ENCODE results near the gene ARSI. TPM values are rescaled to one million over a fixed set of nuclear protein-coding genes. Genes with fewer than 3 reads are reported as not detected.

The ARSI gene
- total and polyA plus RNA-seq, 7 donors, result 0.15 to 0.45 TPM; not detected in 5

GRCh38 chr5:150347003-150347402, 44.3 kb upstream of the ARSI start:
- no peak overlapping the region for H3K4me3 ChIP-seq
- H3K36me3 ChIP-seq (ENCODE audit: insufficient read depth in 1 of 2, low read depth in 1 of 2), result no peaks in the 10 kb centered on the region
- intact Hi-C loops (cut with DNase I), result no loop called here
- H3K4me1 ChIP-seq, result peaks cover 7% of the 10 kb centered on the region
- WGBS, 3 donors, result 85 to 92% (median 89%) methylated on average over 2 of the region's 2 CpGs
- no peak overlapping the region for H3K27ac ChIP-seq
- no peaks in the 10 kb centered on the region for H3K27me3 ChIP-seq (ENCODE audit: insufficient read depth in 3 of 3, low read length in 2 of 3)
- no peaks in the 10 kb centered on the region for H3K9me3 ChIP-seq
- TF ChIP-seq CTCF (IDR thresholded peaks at IDR 0.05), result no peak
- ATAC-seq, result no peak
- DNase-seq, result no peak

GRCh38 chr5:150346592-150346991, 43.9 kb upstream of the ARSI start:
- TF ChIP-seq CTCF (IDR thresholded peaks at IDR 0.05), result no peak
- Histone ChIP-seq H3K9me3 (no peaks in the 10 kb centered on the region), H3K36me3 (ENCODE audit: insufficient read depth in 1 of 2, low read depth in 1 of 2) (no peaks in the 10 kb centered on the region), H3K27ac (no peak overlapping the region), H3K4me1 (peaks cover 7% of the 10 kb centered on the region), H3K4me3 (no peak overlapping the region), H3K27me3 (ENCODE audit: insufficient read depth in 3 of 3, low read length in 2 of 3) (no peaks in the 10 kb centered on the region)
- 85 to 94% (median 91%) methylated on average over 6 of the region's 6 CpGs for WGBS, 3 donors
- ATAC-seq, result no peak
- no peak for DNase-seq
- intact Hi-C loops (cut with DNase I), result no loop called here

GRCh38 chr5:150345716-150346115, 43.0 kb upstream of the ARSI start:
- no peak for ATAC-seq
- intact Hi-C loops (cut with DNase I), result no loop called here
- 67 to 76% (median 74%) methylated on average over 5 of the region's 5 CpGs for WGBS, 3 donors
- Histone ChIP-seq H3K9me3 (no peaks in the 10 kb centered on the region), H3K4me1 (peaks cover 3% of the 10 kb centered on the region), H3K27ac (no peak overlapping the region), H3K27me3 (ENCODE audit: insufficient read depth in 3 of 3, low read length in 2 of 3) (no peaks in the 10 kb centered on the region), H3K36me3 (ENCODE audit: insufficient read depth in 1 of 2, low read depth in 1 of 2) (no peaks in the 10 kb centered on the region), H3K4me3 (no peak overlapping the region)
- DNase-seq, result no peak
- no peak for TF ChIP-seq CTCF (IDR thresholded peaks at IDR 0.05)

- no peak for TF ChIP-seq CTCF (IDR thresholded peaks at IDR 0.05)
- 75 to 87% (median 76%) methylated on average over 7 of the region's 7 CpGs for WGBS, 3 donors
Measured at GRCh38 chr5:150343994-150344631, 41.4 kb upstream of the ARSI start.

GRCh38 chr5:150342583-150342982, 39.9 kb upstream of the ARSI start:
- intact Hi-C loops (cut with DNase I), result no loop called here
- DNase-seq, result no peak
- H3K4me1 ChIP-seq, result peaks cover 9% of the 10 kb centered on the region
- no peak for ATAC-seq
- no peaks in the 10 kb centered on the region for H3K9me3 ChIP-seq
- no peaks in the 10 kb centered on the region for H3K36me3 ChIP-seq (ENCODE audit: insufficient read depth in 1 of 2, low read depth in 1 of 2)
- WGBS, 3 donors, result 95 to 96% (median 95%) methylated on average over 5 of the region's 5 CpGs
- H3K4me3 ChIP-seq, result no peak overlapping the region
- no peak overlapping the region for H3K27ac ChIP-seq
- TF ChIP-seq CTCF (IDR thresholded peaks at IDR 0.05), result no peak
- H3K27me3 ChIP-seq (ENCODE audit: insufficient read depth in 3 of 3, low read length in 2 of 3), result no peaks in the 10 kb centered on the region

More at GRCh38 chr5:150343994-150344631, 41.4 kb upstream of the ARSI start:
- Histone ChIP-seq H3K4me1 (peaks cover 5% of the 10 kb centered on the region), H3K4me3 (no peak overlapping the region), H3K9me3 (no peaks in the 10 kb centered on the region), H3K27me3 (ENCODE audit: insufficient read depth in 3 of 3, low read length in 2 of 3) (no peaks in the 10 kb centered on the region), H3K36me3 (ENCODE audit: insufficient read depth in 1 of 2, low read depth in 1 of 2) (no peaks in the 10 kb centered on the region), H3K27ac (no peak overlapping the region)
- intact Hi-C loops (cut with DNase I), result no loop called here
- DNase-seq (no peak), ATAC-seq (no peak)
